Type B pancreatic cell (in vitro differentiated cells): ENCODE measurements around the gene MMEL1. TPM values are rescaled to one million over a fixed set of nuclear protein-coding genes. Genes with fewer than 3 reads are reported as not detected.

ENCODE experiments used
- DNase-seq: peaks from one replicate; pipeline ENCODE4 v3.0.0; 2021; ENCODE audit warnings: mixed read lengths; ENCODE audit not compliant: unreplicated experiment; ENCODE audit errors: extremely low spot score
- H3K27ac Mint-ChIP-seq: 2 replicates; pipeline ENCODE4 v1.8.0; 2021; ENCODE audit warnings: mild to moderate bottlenecking, mixed read lengths
- H3K27me3 Mint-ChIP-seq: 2 replicates; pipeline ENCODE4 v1.8.0; 2021; ENCODE audit warnings: mixed read lengths
- H3K36me3 Mint-ChIP-seq: 2 replicates; pipeline ENCODE4 v1.8.0; 2021; ENCODE audit warnings: mixed read lengths
- H3K4me1 Mint-ChIP-seq: one replicate; pipeline ENCODE4 v1.8.0; 2021; ENCODE audit warnings: mixed read lengths; ENCODE audit not compliant: unreplicated experiment
- H3K4me3 Mint-ChIP-seq: 2 replicates; pipeline ENCODE4 v1.8.0; 2021; ENCODE audit warnings: mild to moderate bottlenecking, mixed read lengths
- H3K9me3 Mint-ChIP-seq: 2 replicates; pipeline ENCODE4 v1.8.0; 2021; ENCODE audit warnings: mixed read lengths
- total RNA-seq: library from RNA; stranded (reverse); gene quantifications from 2 replicates; pipeline ENCODE4 v1.2.1, GENCODE V29; 2021; ENCODE audit warnings: low replicate concordance
- TF ChIP-seq, protein P1 (sequence below): fragments of 200-600 bp; sonication (generic); conservative IDR thresholded peaks from 2 replicates; pipeline ENCODE4 v1.5.0; 2021; ENCODE audit warnings: antibody characterized with exemption, mild to moderate bottlenecking

MMEL1 gene
- total RNA-seq, 1 donor from 2014 or later: 1.1 TPM

DNA sequence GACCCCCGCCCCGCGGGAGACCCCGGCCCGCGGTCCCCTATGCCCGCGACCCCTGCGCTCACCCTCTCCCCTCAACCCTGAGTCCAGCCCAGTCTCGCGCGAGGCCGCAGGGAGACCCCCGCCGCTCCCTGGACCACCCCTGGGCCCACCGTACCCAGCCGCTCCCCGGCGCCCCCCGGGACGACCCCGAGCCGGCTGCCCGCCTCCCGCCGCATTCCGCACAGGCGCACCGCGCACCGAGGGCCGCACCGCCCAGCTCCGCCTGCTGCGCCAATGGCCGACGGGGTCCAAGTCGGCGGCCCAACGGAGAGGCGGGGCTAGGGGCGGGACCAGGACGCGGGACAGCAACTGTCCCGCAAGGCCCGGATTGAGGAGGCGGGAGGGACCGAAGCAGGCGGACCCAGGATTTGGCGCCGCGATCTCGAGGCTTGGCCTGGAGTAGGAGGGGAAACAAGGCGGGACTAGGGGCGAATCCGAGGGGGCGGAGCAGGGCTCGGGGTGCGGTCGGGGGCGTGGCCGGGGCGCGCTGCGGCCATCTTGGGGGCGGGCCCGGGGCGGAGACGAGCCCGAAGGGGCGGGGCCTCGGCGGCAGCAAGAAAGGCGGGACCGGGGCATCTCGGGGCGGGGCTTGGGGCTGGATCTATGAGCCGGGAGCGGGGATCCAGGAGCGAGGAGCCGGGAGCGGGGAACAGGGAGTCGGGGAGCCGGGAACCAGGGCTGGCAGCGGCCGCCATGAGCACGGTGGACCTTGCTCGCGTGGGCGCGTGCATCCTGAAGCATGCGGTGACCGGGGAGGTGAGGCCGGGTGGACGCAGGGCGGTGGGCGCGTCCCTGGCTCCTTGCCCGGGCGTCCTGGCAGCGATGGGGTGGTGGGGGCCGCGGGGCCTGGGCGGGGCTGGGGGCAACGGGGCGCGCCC, 46.4 kb downstream of the MMEL1 start, which contains the start of gene PRXL2B:
PRXL2B (plus strand) TSS at position 624 of the 917 bp plus-strand sequence; CDS start at position 733, 109 bp downstream.
- DNase-seq: peak; percentile 100
- H3K27ac Mint-ChIP-seq: peak within 1 kb of the TSS; percentile 74
- TF ChIP-seq, protein P1, sequence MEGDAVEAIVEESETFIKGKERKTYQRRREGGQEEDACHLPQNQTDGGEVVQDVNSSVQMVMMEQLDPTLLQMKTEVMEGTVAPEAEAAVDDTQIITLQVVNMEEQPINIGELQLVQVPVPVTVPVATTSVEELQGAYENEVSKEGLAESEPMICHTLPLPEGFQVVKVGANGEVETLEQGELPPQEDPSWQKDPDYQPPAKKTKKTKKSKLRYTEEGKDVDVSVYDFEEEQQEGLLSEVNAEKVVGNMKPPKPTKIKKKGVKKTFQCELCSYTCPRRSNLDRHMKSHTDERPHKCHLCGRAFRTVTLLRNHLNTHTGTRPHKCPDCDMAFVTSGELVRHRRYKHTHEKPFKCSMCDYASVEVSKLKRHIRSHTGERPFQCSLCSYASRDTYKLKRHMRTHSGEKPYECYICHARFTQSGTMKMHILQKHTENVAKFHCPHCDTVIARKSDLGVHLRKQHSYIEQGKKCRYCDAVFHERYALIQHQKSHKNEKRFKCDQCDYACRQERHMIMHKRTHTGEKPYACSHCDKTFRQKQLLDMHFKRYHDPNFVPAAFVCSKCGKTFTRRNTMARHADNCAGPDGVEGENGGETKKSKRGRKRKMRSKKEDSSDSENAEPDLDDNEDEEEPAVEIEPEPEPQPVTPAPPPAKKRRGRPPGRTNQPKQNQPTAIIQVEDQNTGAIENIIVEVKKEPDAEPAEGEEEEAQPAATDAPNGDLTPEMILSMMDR: no peak
- peaks cover 8% of the 10 kb centered on the region for H3K4me1 Mint-ChIP-seq
- H3K27me3 Mint-ChIP-seq: peaks cover 3% of the 10 kb centered on the region
- H3K4me3 Mint-ChIP-seq: peak within 1 kb of the TSS; percentile 90
- H3K9me3 Mint-ChIP-seq: peaks cover 3% of the 10 kb centered on the region
- H3K36me3 Mint-ChIP-seq: no peaks in the 10 kb centered on the region

DNA sequence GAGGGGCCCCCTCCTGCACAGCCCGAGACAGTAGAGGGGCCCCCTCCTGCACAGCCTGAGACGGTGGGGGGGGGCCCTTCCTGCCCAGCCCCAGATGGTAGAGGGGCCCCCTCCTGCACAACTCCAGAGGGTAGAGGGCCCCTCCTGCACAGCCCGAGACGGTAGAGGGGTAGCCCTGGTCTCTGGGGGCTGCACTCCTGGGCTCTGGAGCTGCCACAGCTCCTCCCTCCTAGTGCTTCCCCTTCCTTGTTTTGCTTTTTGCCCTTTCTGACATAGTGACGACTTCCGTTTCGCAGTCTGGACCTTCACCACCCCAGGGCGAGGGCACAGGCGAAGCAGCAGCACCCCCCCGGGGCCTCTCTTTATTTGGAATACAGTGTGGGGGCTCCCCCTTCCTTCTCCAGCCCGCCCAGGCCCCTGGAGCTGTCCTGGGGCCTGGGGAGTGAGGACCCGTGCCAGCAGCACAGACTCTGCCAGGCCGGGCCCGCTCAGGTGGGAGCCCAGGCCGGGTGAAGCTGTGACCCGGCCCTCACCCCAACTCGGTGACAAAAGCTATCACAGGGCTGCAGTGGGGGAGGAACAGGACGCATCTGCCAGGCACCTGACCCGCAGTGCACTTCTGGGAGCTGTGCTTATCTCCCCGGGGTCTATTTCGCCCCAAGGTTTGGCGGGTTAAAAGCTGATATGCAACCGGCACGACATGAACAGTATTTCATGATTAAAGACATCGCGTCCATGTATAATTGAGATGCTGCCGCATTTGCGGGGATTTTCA, 47.3 kb downstream of the MMEL1 start:
- Mint-ChIP-seq H3K9me3 (peaks cover 4% of the 10 kb centered on the region), H3K36me3 (no peaks in the 10 kb centered on the region), H3K4me3 (peak overlapping the region; percentile 87), H3K4me1 (peaks cover 8% of the 10 kb centered on the region), H3K27ac (peak overlapping the region; percentile 56), H3K27me3 (peaks cover 3% of the 10 kb centered on the region)
- DNase-seq: no peak
- TF ChIP-seq, protein P1: no peak

DNA sequence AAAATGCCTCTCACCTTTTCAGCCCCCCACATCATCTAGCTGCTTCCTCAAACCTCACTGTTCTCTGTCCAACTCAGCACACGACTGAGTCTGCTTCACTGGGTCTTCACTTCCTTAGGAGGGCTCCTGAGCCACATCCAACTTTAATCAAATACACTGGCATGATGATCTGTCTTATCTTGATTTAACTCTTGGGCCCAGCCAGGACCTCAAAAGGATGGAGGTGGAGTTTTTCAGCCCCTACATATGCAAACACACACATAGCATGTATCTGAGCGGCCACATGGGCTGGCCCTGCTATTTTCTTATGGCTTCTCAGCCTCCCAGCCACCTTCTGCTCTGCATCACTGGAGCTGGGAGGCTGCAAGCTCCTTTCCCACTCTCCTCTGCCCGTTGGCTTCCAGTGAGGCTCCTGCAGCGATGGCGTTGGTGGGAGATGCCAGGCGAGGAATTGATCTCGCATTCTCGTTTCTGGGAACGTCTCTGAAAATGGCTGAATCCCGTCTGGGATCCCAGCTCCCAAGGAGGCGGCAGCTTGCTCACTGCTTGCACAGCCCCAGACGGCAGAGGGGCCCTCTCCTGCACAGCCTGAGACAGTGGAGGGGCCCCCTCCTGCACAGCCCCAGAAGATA, 48.0 kb downstream of the MMEL1 start:
- Mint-ChIP-seq H3K27ac (peak overlapping the region; percentile 71), H3K4me1 (peaks cover 8% of the 10 kb centered on the region), H3K4me3 (peak overlapping the region; percentile 87), H3K36me3 (no peaks in the 10 kb centered on the region), H3K9me3 (peaks cover 4% of the 10 kb centered on the region), H3K27me3 (peaks cover 3% of the 10 kb centered on the region)
- no peak for DNase-seq
- TF ChIP-seq, protein P1: no peak

DNA sequence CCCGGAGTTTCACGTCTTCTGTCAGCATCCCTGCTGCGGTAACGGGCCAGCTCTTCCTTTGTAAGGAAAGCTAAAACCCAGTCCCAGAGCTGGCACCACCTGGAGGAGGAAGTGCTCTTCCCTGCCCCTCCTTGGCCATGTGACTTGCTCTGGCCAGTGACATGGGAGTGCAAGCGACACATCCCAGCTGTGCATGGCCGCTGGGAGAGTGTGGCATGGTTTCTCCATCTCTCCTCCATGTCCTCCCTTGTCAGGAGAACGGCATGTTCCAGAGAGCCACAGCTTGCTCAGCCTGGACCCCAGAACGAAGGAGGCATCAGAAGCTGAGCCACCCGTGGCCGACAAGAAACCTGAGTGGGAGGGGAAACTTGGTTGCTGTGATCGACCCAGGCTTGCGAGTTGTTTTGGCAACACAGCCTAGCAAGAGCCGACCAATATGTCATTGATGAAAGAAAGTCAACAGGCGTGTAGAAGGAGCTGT, 48.9 kb downstream of the MMEL1 start:
- TF ChIP-seq, protein P1: no peak
- Mint-ChIP-seq H3K4me1 (peaks cover 10% of the 10 kb centered on the region), H3K36me3 (no peaks in the 10 kb centered on the region), H3K27me3 (peaks cover 3% of the 10 kb centered on the region), H3K4me3 (peak overlapping the region; percentile 87), H3K27ac (peak overlapping the region; percentile 71), H3K9me3 (peaks cover 4% of the 10 kb centered on the region)
- no peak for DNase-seq

DNA sequence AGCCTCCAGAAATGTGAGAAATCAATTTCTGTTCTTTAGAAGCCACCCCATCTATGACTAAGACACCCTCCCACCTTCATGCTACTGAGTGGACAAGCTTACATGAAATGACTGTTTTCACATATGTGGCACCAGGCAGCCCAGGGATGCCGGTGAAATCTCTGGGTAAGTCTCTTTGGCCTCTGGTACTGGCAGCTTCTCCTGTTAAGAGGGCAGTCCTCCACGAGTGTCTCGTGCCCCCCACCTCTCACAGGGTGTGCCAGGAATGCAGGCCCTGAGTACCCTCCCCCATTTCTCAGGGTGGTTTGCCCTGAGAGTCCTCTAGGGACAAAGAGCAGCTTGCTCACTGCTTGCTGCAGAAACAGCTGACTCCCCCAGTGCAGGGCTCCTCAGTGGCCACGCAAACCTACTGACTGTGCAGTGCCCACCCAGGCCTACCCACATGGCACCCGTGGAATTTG, 49.5 kb downstream of the MMEL1 start:
- Mint-ChIP-seq H3K4me1 (peaks cover 13% of the 10 kb centered on the region), H3K36me3 (no peaks in the 10 kb centered on the region), H3K4me3 (no peak overlapping the region), H3K9me3 (peaks cover 4% of the 10 kb centered on the region), H3K27me3 (peaks cover 3% of the 10 kb centered on the region), H3K27ac (peak overlapping the region; percentile 71)
- no peak for DNase-seq
- TF ChIP-seq, protein P1: no peak
